HepG2 (cell line): ENCODE results near the gene TFEB. TPM values are rescaled to one million over a fixed set of nuclear protein-coding genes. Genes with fewer than 3 reads are reported as not detected.

Experiments used
- FOXO1 ChIP-seq: sonication (generic); formaldehyde crosslinking; IDR thresholded peaks from 2 replicates; pipeline ENCODE4 v1.4.0; 2020; ENCODE audit warnings: missing genetic modification reagents
- HNRNPH1 ChIP-seq: fragments of 200-400 bp; formaldehyde crosslinking; optimal IDR thresholded peaks from 2 replicates; pipeline ENCODE3; 2017; ENCODE audit warnings: mild to moderate bottlenecking, low read depth, low read length
- IRF1 ChIP-seq: sonication (generic); formaldehyde crosslinking; IDR thresholded peaks from 2 replicates; pipeline ENCODE4 v1.4.0; 2020; ENCODE audit warnings: low read depth, mild to moderate bottlenecking, missing genetic modification reagents
- JUNB ChIP-seq: sonication (generic); formaldehyde crosslinking; IDR thresholded peaks from 2 replicates; pipeline ENCODE4 v1.8.0; 2022; ENCODE audit warnings: missing genetic modification reagents, mild to moderate bottlenecking, borderline replicate concordance
- NONO ChIP-seq, 2 experiments: fragments of 450-650 bp in 1 of 2; sonication (generic) in 1 of 2; formaldehyde crosslinking in 1 of 2; IDR thresholded peaks in 1 of 2; conservative IDR thresholded peaks in 1 of 2; 2 replicates each; pipeline versions ENCODE4 v1.6.1 to v1.8.0; 2017 to 2022; ENCODE audit warnings: mild to moderate bottlenecking in 1 of 2, missing genetic modification reagents in 1 of 2, moderate library complexity in 1 of 2
- NR2C2 ChIP-seq: sonication (generic); formaldehyde crosslinking; IDR thresholded peaks from 2 replicates; pipeline ENCODE4 v1.4.0; 2020; ENCODE audit warnings: missing genetic modification reagents, mild to moderate bottlenecking, moderate library complexity, borderline replicate concordance
- NR2F1 ChIP-seq, 2 experiments: fragments of 450-650 bp in 1 of 2; formaldehyde crosslinking in 1 of 2; IDR thresholded peaks; 2 replicates each; pipeline versions ENCODE4 v1.5.0 to v1.6.1; 2016 to 2020; ENCODE audit warnings: mild to moderate bottlenecking in 1 of 2, missing compliant biosample characterization in 1 of 2, missing genetic modification reagents in 1 of 2, moderate library complexity in 1 of 2
- NRL ChIP-seq: sonication (generic); formaldehyde crosslinking; IDR thresholded peaks from 2 replicates; pipeline ENCODE4 v1.5.0; 2020; ENCODE audit warnings: missing genetic modification reagents, mild to moderate bottlenecking, moderate library complexity, borderline replicate concordance
- PRDM10 ChIP-seq: sonication (generic); formaldehyde crosslinking; IDR thresholded peaks from 2 replicates; pipeline ENCODE4 v1.4.0; 2020; ENCODE audit warnings: low read depth, missing genetic modification reagents
- PTBP1 ChIP-seq: fragments of 200-400 bp; formaldehyde crosslinking; IDR thresholded peaks from 2 replicates; pipeline ENCODE4 v1.6.1; 2018; ENCODE audit warnings: low read length, low read depth; ENCODE audit not compliant: poor library complexity, severe bottlenecking
- REPIN1 ChIP-seq: sonication (generic); formaldehyde crosslinking; IDR thresholded peaks from 2 replicates; pipeline ENCODE4 v1.8.0; 2022; ENCODE audit warnings: missing genetic modification reagents, low read depth, mild to moderate bottlenecking, borderline replicate concordance
- RNF2 ChIP-seq: fragments of 450-650 bp; conservative IDR thresholded peaks from 2 replicates; pipeline ENCODE4 v1.6.1; 2016; ENCODE audit warnings: low read depth
- RORA ChIP-seq: sonication (generic); formaldehyde crosslinking; IDR thresholded peaks from 2 replicates; pipeline ENCODE4 v1.5.0; 2020; ENCODE audit warnings: mild to moderate bottlenecking, missing genetic modification reagents, moderate library complexity
- SALL1 ChIP-seq: sonication (generic); formaldehyde crosslinking; IDR thresholded peaks from 2 replicates; pipeline ENCODE4 v1.8.0; 2022; ENCODE audit warnings: mild to moderate bottlenecking, missing genetic modification reagents
- SSRP1 ChIP-seq: IDR thresholded peaks from 2 replicates; pipeline ENCODE4 v1.6.1; 2016; ENCODE audit warnings: control low read depth
- TEF ChIP-seq: sonication (generic); formaldehyde crosslinking; IDR thresholded peaks from 2 replicates; pipeline ENCODE4 v1.5.0; 2020; ENCODE audit warnings: missing genetic modification reagents
- TRIM22 ChIP-seq: fragments of 450-650 bp; IDR thresholded peaks from 2 replicates; pipeline ENCODE4 v1.6.1; 2017
- ZFP41 ChIP-seq: sonication (generic); formaldehyde crosslinking; IDR thresholded peaks from 2 replicates; pipeline ENCODE4 v1.4.0; 2020; ENCODE audit warnings: mild to moderate bottlenecking, missing genetic modification reagents, borderline replicate concordance
- ZNF274 ChIP-seq: sonication (generic); formaldehyde crosslinking; IDR thresholded peaks from 2 replicates; pipeline ENCODE4 v1.5.1; 2020; ENCODE audit warnings: mild to moderate bottlenecking, missing genetic modification reagents
- ZNF484 ChIP-seq: sonication (generic); formaldehyde crosslinking; IDR thresholded peaks from 2 replicates; pipeline ENCODE4 v1.5.1; 2020; ENCODE audit warnings: mild to moderate bottlenecking, low read depth, missing genetic modification reagents, borderline replicate concordance
- ZNF547 ChIP-seq: sonication (generic); formaldehyde crosslinking; IDR thresholded peaks from 2 replicates; pipeline ENCODE4 v1.5.1; 2020; ENCODE audit warnings: mild to moderate bottlenecking, missing genetic modification reagents
- ZNF841 ChIP-seq: sonication (generic); formaldehyde crosslinking; IDR thresholded peaks from 2 replicates; pipeline ENCODE4 v1.8.1; 2023; ENCODE audit warnings: missing genetic modification reagents, borderline replicate concordance
- ZSCAN25 ChIP-seq: sonication (generic); formaldehyde crosslinking; IDR thresholded peaks from 2 replicates; pipeline ENCODE4 v1.8.0; 2022; ENCODE audit warnings: mild to moderate bottlenecking, missing genetic modification reagents
- polyA plus RNA-seq, 8 experiments: library from polyadenylated mRNA; depleted of rRNA in 3 of 8; stranded (reverse) in 7 of 8; unstranded in 1 of 8; fragments of >200 nt; fragmentation: Illumina TruSeq in 4 of 8; extraction: Trizol in 4 of 8; gene quantifications; 2 replicates each; pipeline versions ENCODE4 v1.2.1 to v1.2.3, GENCODE V29; 2011 to 2016; ENCODE audit warnings: low read depth in 4 of 8, missing spikeins in 1 of 8, mixed read lengths in 1 of 8; ENCODE audit not compliant: insufficient read depth in 1 of 8
- total RNA-seq, 5 experiments: library from RNA; depleted of rRNA; stranded (reverse); fragments of >200 nt; fragmentation: Illumina TruSeq; extraction: Trizol; gene quantifications; 2 replicates each; pipeline ENCODE4 v1.2.3, GENCODE V29; 2016; ENCODE audit warnings: low read depth in 1 of 5

Gene TFEB
- total and polyA plus RNA-seq, 2 of the 13 experiments (the other 11 are each of a cell fraction or from before 2014, with no cell fraction given) = 13.3 to 18.7 TPM

GRCh38 chr6:41656002-41656691, 79.3 kb downstream of the TFEB start (continued):
- TF ChIP-seq NR2F1 (CRISPR knock-in tag; IDR thresholded peaks at IDR 0.05) (no peak), ZFP41 (CRISPR knock-in tag) (no peak), ZSCAN25 (CRISPR knock-in tag) (peak; percentile 82), SALL1 (CRISPR knock-in tag) (0 out of 2 replicates have a peak, but pooled peaks have one; percentile 4), RORA (no peak), ZNF841 (CRISPR knock-in tag) (no peak), TEF (CRISPR knock-in tag) (no peak), NRL (CRISPR knock-in tag) (0 out of 2 replicates have a peak, but pooled peaks have one; percentile 26), NR2C2 (CRISPR knock-in tag) (no peak), TRIM22 (0 out of 2 replicates have a peak, but pooled peaks have one; percentile 31), ZNF547 (CRISPR knock-in tag) (no peak), IRF1 (CRISPR knock-in tag) (no peak), PRDM10 (CRISPR knock-in tag) (no peak), ZNF484 (no peak), SSRP1 (CRISPR knock-in tag) (no peak), JUNB (no peak), RNF2 (no peak), REPIN1 (CRISPR knock-in tag) (no peak), HNRNPH1 (no peak), ZNF274 (0 out of 2 replicates have a peak, but pooled peaks have one; percentile 44), PTBP1 (no peak), FOXO1 (CRISPR knock-in tag) (no peak), NONO (IDR thresholded peaks at IDR 0.05) (peak; percentile 75; the same call in 1 of the 2 replicates), NONO (CRISPR knock-in tag; conservative IDR thresholded peaks at IDR 0.05) (no peak)
